Loucy (cell line): ENCODE results near the gene SFPQ.
A peak's percentile ranks its signal among the peaks of the same experiment; 100 is the strongest.

ENCODE experiments used
- H2AFZ ChIP-seq: fragments of 200-600 bp; sonication (generic); 2 replicates; pipeline ENCODE4 v1.6.0; 2016; ENCODE audit warnings: antibody characterized with exemption, mild to moderate bottlenecking, low read length, moderate library complexity
- H3F3A ChIP-seq: fragments of 200-600 bp; 2 replicates; pipeline ENCODE4 v1.6.0; 2016; ENCODE audit warnings: antibody characterized with exemption, low read depth, mild to moderate bottlenecking
- H3K27me3 ChIP-seq: fragments of 200-600 bp; sonication (generic); 2 replicates; pipeline ENCODE4 v1.6.1; 2014; ENCODE audit warnings: low read length, mild to moderate bottlenecking; ENCODE audit not compliant: insufficient read depth, poor library complexity, severe bottlenecking
- H3K36me3 ChIP-seq: fragments of 200-600 bp; sonication (generic); 2 replicates; pipeline ENCODE4 v1.6.1; 2016; ENCODE audit warnings: low read length; ENCODE audit not compliant: insufficient read depth
- H3K4me1 ChIP-seq: fragments of 200-600 bp; sonication (generic); 2 replicates; pipeline ENCODE4 v1.5.1; 2014; ENCODE audit warnings: low read length, mild to moderate bottlenecking; ENCODE audit not compliant: insufficient read depth, poor library complexity, severe bottlenecking
- H3K4me2 ChIP-seq: fragments of 200-600 bp; sonication (generic); 2 replicates; pipeline ENCODE4 v1.6.0; 2014; ENCODE audit warnings: antibody characterized with exemption, low read length, low read depth, mild to moderate bottlenecking; ENCODE audit not compliant: poor library complexity, severe bottlenecking
- H3K4me3 ChIP-seq: fragments of 200-600 bp; sonication (generic); 2 replicates; pipeline ENCODE4 v1.5.1; 2014; ENCODE audit warnings: low read length, mild to moderate bottlenecking, mixed read lengths; ENCODE audit not compliant: poor library complexity, severe bottlenecking
- H3K79me2 ChIP-seq: fragments of 200-600 bp; sonication (generic); 2 replicates; pipeline ENCODE4 v1.6.1; 2014; ENCODE audit warnings: low read length; ENCODE audit not compliant: insufficient read depth
- H3K9ac ChIP-seq: fragments of 200-600 bp; sonication (generic); 2 replicates; pipeline ENCODE4 v1.6.0; 2014; ENCODE audit warnings: mild to moderate bottlenecking, low read depth, low read length, moderate library complexity; ENCODE audit not compliant: poor library complexity, severe bottlenecking
- H3K9me2 ChIP-seq: fragments of 200-600 bp; sonication (generic); replicated peaks from 2 replicates; pipeline ENCODE4 v1.6.1; 2016; ENCODE audit warnings: low read depth, low read length, mixed read lengths
- H3K9me3 ChIP-seq: fragments of 200-600 bp; sonication (generic); 2 replicates; pipeline ENCODE4 v1.6.1; 2014; ENCODE audit warnings: mild to moderate bottlenecking, antibody characterized with exemption, low read length, low read depth; ENCODE audit not compliant: insufficient read depth
- H4K20me1 ChIP-seq: fragments of 200-600 bp; sonication (generic); 2 replicates; pipeline ENCODE4 v1.6.0; 2014; ENCODE audit warnings: antibody characterized with exemption, low read length, mild to moderate bottlenecking; ENCODE audit not compliant: insufficient read depth, poor library complexity, severe bottlenecking
- EZH2phosphoT487 ChIP-seq: fragments of 200-600 bp; IDR thresholded peaks from 2 replicates; pipeline ENCODE4 v1.6.1; 2018; ENCODE audit warnings: antibody characterized with exemption, mild to moderate bottlenecking, moderate library complexity, borderline replicate concordance
- TF ChIP-seq, protein P1 (sequence below): fragments of 200-600 bp; sonication (generic); conservative IDR thresholded peaks from 2 replicates; pipeline ENCODE4 v1.5.1; 2014; ENCODE audit warnings: mild to moderate bottlenecking, antibody characterized with exemption, low read length

SFPQ gene

DNA sequence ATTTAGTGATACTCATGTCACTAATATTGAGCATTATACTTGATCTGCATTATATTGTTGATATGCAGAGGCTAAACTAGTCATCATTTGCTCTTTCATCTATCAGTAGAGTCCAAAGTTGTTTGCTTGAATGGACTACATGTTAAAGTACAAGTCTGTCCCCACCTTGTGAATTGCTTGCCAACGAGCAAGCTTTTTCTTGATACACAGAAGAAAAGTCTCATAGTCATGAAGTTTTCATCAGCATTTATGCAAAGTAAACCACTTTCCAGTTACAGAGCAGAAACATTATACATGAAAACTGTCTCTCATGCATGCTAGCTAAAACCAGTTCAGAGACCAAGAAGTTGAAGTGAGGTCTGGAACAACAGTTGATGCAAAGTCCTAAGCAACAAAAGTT lies 13.0 kb downstream of the SFPQ start:
- H2AFZ ChIP-seq: no peak overlapping the region
- H3K9me3 ChIP-seq: no peaks in the 10 kb centered on the region
- peaks cover 96% of the 10 kb centered on the region for H4K20me1 ChIP-seq
- no peaks in the 10 kb centered on the region for H3K27me3 ChIP-seq
- H3K4me1 ChIP-seq: peaks cover 61% of the 10 kb centered on the region
- H3F3A ChIP-seq: peaks cover 25% of the 10 kb centered on the region; the same call in 1 of the 2 replicates
- H3K4me2 ChIP-seq: peak overlapping the region; percentile 87
- H3K79me2 ChIP-seq: peaks cover 80% of the 10 kb centered on the region
- H3K9ac ChIP-seq: no peak overlapping the region
- peak overlapping the region; percentile 53 for H3K4me3 ChIP-seq
- H3K9me2 ChIP-seq: no peaks in the 10 kb centered on the region
- H3K36me3 ChIP-seq: peaks cover 100% of the 10 kb centered on the region
- no peak for TF ChIP-seq EZH2phosphoT487
- TF ChIP-seq, protein P1, sequence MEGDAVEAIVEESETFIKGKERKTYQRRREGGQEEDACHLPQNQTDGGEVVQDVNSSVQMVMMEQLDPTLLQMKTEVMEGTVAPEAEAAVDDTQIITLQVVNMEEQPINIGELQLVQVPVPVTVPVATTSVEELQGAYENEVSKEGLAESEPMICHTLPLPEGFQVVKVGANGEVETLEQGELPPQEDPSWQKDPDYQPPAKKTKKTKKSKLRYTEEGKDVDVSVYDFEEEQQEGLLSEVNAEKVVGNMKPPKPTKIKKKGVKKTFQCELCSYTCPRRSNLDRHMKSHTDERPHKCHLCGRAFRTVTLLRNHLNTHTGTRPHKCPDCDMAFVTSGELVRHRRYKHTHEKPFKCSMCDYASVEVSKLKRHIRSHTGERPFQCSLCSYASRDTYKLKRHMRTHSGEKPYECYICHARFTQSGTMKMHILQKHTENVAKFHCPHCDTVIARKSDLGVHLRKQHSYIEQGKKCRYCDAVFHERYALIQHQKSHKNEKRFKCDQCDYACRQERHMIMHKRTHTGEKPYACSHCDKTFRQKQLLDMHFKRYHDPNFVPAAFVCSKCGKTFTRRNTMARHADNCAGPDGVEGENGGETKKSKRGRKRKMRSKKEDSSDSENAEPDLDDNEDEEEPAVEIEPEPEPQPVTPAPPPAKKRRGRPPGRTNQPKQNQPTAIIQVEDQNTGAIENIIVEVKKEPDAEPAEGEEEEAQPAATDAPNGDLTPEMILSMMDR: no peak

DNA sequence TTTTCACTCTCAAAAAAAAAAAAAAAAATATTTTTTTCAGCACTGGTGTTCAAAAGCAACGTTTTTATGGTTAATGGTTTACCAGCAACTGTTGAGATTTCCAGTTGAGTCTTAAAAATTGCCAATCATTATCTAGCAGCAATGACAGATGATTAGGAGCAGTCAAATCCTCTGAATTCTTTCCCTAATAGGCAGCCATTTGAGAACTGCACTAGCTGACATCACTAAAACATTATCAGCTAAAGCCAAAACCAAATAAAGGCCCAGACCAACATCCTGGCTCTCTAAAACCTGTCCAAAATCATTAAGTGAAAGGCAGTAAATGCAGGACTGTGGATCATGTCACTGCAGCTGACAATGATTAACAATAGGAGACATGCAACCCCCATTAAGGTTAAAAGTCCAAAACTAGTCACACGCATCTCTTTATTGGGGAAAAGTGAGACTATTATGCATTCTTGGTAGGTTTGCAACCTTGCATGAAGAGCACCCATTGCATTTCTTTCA lies 14.0 kb downstream of the SFPQ start:
- peaks cover 35% of the 10 kb centered on the region for H3F3A ChIP-seq
- H3K9me2 ChIP-seq: no peaks in the 10 kb centered on the region
- TF ChIP-seq EZH2phosphoT487: no peak
- TF ChIP-seq, protein P1: no peak
- H3K79me2 ChIP-seq: peaks cover 71% of the 10 kb centered on the region
- H2AFZ ChIP-seq: no peak overlapping the region
- H4K20me1 ChIP-seq: peaks cover 90% of the 10 kb centered on the region
- H3K27me3 ChIP-seq: no peaks in the 10 kb centered on the region
- H3K4me3 ChIP-seq: peak overlapping the region; percentile 53
- peaks cover 92% of the 10 kb centered on the region for H3K36me3 ChIP-seq
- no peaks in the 10 kb centered on the region for H3K9me3 ChIP-seq
- peaks cover 53% of the 10 kb centered on the region for H3K4me1 ChIP-seq
- H3K9ac ChIP-seq: no peak overlapping the region
- peak overlapping the region; percentile 87 for H3K4me2 ChIP-seq

DNA sequence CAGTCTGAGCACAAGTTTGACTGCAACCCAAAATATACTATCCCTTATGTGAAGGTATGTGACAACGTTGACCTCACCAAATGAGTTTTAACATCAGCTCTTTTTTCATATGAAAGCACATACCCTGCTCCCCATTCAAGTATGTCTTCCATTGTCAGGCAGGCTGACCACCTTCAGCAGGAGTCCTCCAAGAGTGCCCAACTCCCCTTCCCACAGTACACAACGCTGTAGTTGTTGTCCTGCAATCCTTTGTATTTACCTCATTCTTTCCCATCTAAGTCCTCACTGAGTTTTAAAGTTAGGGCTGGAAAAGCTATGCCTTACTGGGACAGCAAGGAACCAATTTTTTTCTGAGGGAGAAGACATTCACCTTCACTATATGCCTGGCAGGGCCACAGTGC lies 14.7 kb downstream of the SFPQ start:
- Histone ChIP-seq H3F3A (peaks cover 40% of the 10 kb centered on the region), H3K9me3 (no peaks in the 10 kb centered on the region), H3K4me2 (peak overlapping the region; percentile 87), H3K9me2 (no peaks in the 10 kb centered on the region), H3K9ac (no peak overlapping the region), H3K27me3 (no peaks in the 10 kb centered on the region), H3K4me3 (no peak overlapping the region), H2AFZ (no peak overlapping the region), H3K4me1 (peaks cover 47% of the 10 kb centered on the region), H4K20me1 (peaks cover 85% of the 10 kb centered on the region), H3K79me2 (peaks cover 64% of the 10 kb centered on the region), H3K36me3 (peaks cover 86% of the 10 kb centered on the region)
- TF ChIP-seq, protein P1: no peak
- no peak for TF ChIP-seq EZH2phosphoT487
